ENCODE data around the gene GIMAP8. TPM values are rescaled to one million over a fixed set of nuclear protein-coding genes. Genes with fewer than 3 reads are reported as not detected.

GIMAP8 gene
- total RNA-seq, 1 experiment from 2014 or later: not detected

DNA sequence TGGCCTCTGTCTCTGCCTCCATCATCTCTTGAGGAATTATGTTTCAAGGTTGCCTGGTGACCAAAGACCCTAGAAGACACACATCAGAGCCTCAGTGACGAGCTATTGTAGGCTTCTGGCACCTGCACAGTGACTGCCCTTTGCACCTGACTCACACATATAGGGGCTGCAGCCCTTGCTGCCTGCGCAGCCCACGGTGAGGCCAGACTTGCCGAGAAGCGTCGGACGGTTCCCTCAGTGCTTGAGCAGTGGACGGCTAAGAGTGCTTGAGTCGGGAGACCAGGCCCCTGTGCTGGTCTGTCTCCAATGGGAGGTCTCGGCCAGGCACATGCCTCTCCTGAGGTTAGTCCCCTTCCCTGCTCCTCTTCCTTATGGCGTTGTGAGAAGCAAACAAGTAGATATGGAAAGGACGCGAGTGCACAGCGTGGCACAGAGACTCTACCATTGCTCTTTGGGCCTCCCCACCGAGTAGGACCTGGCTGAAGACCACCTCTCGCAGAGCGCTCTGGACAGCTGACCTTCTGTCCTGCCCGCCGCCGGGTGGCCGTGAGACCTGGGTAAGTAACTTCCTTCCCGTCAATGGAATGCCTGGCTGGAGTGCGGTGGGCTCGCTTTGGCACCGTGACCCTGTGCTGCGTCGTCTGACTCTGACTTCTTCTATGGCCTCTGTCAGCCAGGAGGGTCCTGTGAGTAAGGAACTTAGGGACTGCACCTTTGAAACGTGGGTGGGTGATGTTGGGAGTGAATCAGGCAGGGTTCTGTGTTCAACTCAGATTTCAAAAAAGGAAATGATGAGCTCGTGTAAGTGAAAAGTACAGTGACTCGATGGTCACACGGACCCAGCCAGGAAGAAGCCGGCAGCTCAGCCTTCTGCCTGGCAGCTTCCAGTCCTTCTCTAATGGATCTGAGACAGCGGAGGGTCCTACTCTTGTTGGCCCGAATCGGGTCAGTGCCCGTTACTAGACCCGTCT is 37.6 kb upstream of the GIMAP8 start:
- Histone ChIP-seq H3K14ac (ENCODE audit: insufficient read depth, low read length) (no peak overlapping the region; the same call in 1 of the 2 replicates), H3K4ac (ENCODE audit: low read depth, low read length) (no peak overlapping the region), H3K23ac (ENCODE audit: insufficient read length, low read depth, low read length) (no peak overlapping the region), H3K9ac (ENCODE audit: extremely low read depth, insufficient read length, low read length) (no peak overlapping the region), H4K20me1 (ENCODE audit: control insufficient read depth, insufficient read depth, insufficient read length) (no peaks in the 10 kb centered on the region), H3K27ac (ENCODE audit: insufficient read length, low read depth, low read length) (no peak overlapping the region), H3K27me3 (ENCODE audit: insufficient read depth, low read length) (no peaks in the 10 kb centered on the region), H2AFZ (ENCODE audit: low read length) (no peak overlapping the region), H2BK15ac (ENCODE audit: low read depth, low read length) (no peak overlapping the region), H3K56ac (ENCODE audit: insufficient read length, low read depth, low read length) (no peak overlapping the region), H2BK120ac (ENCODE audit: low read depth, low read length, poor library complexity, severe bottlenecking) (no peak overlapping the region), H3K79me2 (ENCODE audit: insufficient read depth, low read length) (no peaks in the 10 kb centered on the region), H3K4me1 (ENCODE audit: insufficient read depth, low read length) (no peaks in the 10 kb centered on the region), H3K79me1 (ENCODE audit: insufficient read depth, low read depth, low read length, poor library complexity, severe bottlenecking) (no peaks in the 10 kb centered on the region), H2BK20ac (ENCODE audit: low read depth, low read length, poor library complexity, severe bottlenecking) (no peak overlapping the region), H3K4me2 (ENCODE audit: insufficient read depth, insufficient read length, low read length) (no peak overlapping the region), H3K9me3 (ENCODE audit: control insufficient read depth, low read depth, low read length) (no peaks in the 10 kb centered on the region), H2BK12ac (ENCODE audit: insufficient read length, low read depth, low read length) (no peak overlapping the region), H2BK5ac (ENCODE audit: insufficient read length, low read length) (no peak overlapping the region), H4K91ac (ENCODE audit: insufficient read length, low read depth, low read length) (no peak overlapping the region), H4K8ac (replicated peaks; ENCODE audit: insufficient read length, low read depth, low read length) (no peak overlapping the region), H3T11ph (ENCODE audit: low read length) (no peak overlapping the region), H3K18ac (ENCODE audit: insufficient read length, low read depth, low read length) (no peak overlapping the region), H3K23me2 (ENCODE audit: insufficient read length, low read depth, low read length, poor library complexity, severe bottlenecking) (no peaks in the 10 kb centered on the region), H4K5ac (ENCODE audit: insufficient read length, low read depth, low read length) (no peak overlapping the region), H2AK5ac (ENCODE audit: insufficient read length, low read length) (no peak overlapping the region)
- peak; percentile 21 for DNase-seq
- WGBS (ENCODE audit: extremely low coverage, insufficient read length, low lambda C conversion rate): no CpG with 5 or more reads among the region's 37 CpGs
- TF ChIP-seq, protein P1, sequence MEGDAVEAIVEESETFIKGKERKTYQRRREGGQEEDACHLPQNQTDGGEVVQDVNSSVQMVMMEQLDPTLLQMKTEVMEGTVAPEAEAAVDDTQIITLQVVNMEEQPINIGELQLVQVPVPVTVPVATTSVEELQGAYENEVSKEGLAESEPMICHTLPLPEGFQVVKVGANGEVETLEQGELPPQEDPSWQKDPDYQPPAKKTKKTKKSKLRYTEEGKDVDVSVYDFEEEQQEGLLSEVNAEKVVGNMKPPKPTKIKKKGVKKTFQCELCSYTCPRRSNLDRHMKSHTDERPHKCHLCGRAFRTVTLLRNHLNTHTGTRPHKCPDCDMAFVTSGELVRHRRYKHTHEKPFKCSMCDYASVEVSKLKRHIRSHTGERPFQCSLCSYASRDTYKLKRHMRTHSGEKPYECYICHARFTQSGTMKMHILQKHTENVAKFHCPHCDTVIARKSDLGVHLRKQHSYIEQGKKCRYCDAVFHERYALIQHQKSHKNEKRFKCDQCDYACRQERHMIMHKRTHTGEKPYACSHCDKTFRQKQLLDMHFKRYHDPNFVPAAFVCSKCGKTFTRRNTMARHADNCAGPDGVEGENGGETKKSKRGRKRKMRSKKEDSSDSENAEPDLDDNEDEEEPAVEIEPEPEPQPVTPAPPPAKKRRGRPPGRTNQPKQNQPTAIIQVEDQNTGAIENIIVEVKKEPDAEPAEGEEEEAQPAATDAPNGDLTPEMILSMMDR (conservative IDR thresholded peaks at IDR 0.05): no peak
- Mint-ChIP-seq H3K36me3 (ENCODE audit: insufficient read depth in 1 of 3, low read depth in 3 of 3) (peaks cover 11 to 42% (median 40%) of the 10 kb centered on the region in 3 experiments; a peak in 6 of 7 replicates), H3K4me3 (no peak overlapping the region; a peak in 1 of 5 replicates), H3K9me3 (no peaks in the 10 kb centered on the region; a peak in 2 of 5 replicates), H3K4me1 (peaks cover 10 to 23% of the 10 kb centered on the region in 2 experiments), H3K27ac (peak overlapping the region in 2 of 3 experiments; percentile 22 to 52; a peak in 3 of 7 replicates), H3K27me3 (ENCODE audit: low read depth) (no peaks in the 10 kb centered on the region; the same call in 1 of the 2 replicates)

All from H9 (cell line).